Loucy (cell line): ENCODE results near the gene ZCCHC8.

Experiments used
- H2AFZ ChIP-seq: fragments of 200-600 bp; sonication (generic); 2 replicates; pipeline ENCODE4 v1.6.0; 2016; ENCODE audit warnings: antibody characterized with exemption, mild to moderate bottlenecking, low read length, moderate library complexity
- H3F3A ChIP-seq: fragments of 200-600 bp; 2 replicates; pipeline ENCODE4 v1.6.0; 2016; ENCODE audit warnings: antibody characterized with exemption, low read depth, mild to moderate bottlenecking
- H3K27me3 ChIP-seq: fragments of 200-600 bp; sonication (generic); 2 replicates; pipeline ENCODE4 v1.6.1; 2014; ENCODE audit warnings: low read length, mild to moderate bottlenecking; ENCODE audit not compliant: insufficient read depth, poor library complexity, severe bottlenecking
- H3K36me3 ChIP-seq: fragments of 200-600 bp; sonication (generic); 2 replicates; pipeline ENCODE4 v1.6.1; 2016; ENCODE audit warnings: low read length; ENCODE audit not compliant: insufficient read depth
- H3K4me1 ChIP-seq: fragments of 200-600 bp; sonication (generic); 2 replicates; pipeline ENCODE4 v1.5.1; 2014; ENCODE audit warnings: low read length, mild to moderate bottlenecking; ENCODE audit not compliant: insufficient read depth, poor library complexity, severe bottlenecking
- H3K4me2 ChIP-seq: fragments of 200-600 bp; sonication (generic); 2 replicates; pipeline ENCODE4 v1.6.0; 2014; ENCODE audit warnings: antibody characterized with exemption, low read length, low read depth, mild to moderate bottlenecking; ENCODE audit not compliant: poor library complexity, severe bottlenecking
- H3K4me3 ChIP-seq: fragments of 200-600 bp; sonication (generic); 2 replicates; pipeline ENCODE4 v1.5.1; 2014; ENCODE audit warnings: low read length, mild to moderate bottlenecking, mixed read lengths; ENCODE audit not compliant: poor library complexity, severe bottlenecking
- H3K79me2 ChIP-seq: fragments of 200-600 bp; sonication (generic); 2 replicates; pipeline ENCODE4 v1.6.1; 2014; ENCODE audit warnings: low read length; ENCODE audit not compliant: insufficient read depth
- H3K9ac ChIP-seq: fragments of 200-600 bp; sonication (generic); 2 replicates; pipeline ENCODE4 v1.6.0; 2014; ENCODE audit warnings: mild to moderate bottlenecking, low read depth, low read length, moderate library complexity; ENCODE audit not compliant: poor library complexity, severe bottlenecking
- H3K9me2 ChIP-seq: fragments of 200-600 bp; sonication (generic); replicated peaks from 2 replicates; pipeline ENCODE4 v1.6.1; 2016; ENCODE audit warnings: low read depth, low read length, mixed read lengths
- H3K9me3 ChIP-seq: fragments of 200-600 bp; sonication (generic); 2 replicates; pipeline ENCODE4 v1.6.1; 2014; ENCODE audit warnings: mild to moderate bottlenecking, antibody characterized with exemption, low read length, low read depth; ENCODE audit not compliant: insufficient read depth
- H4K20me1 ChIP-seq: fragments of 200-600 bp; sonication (generic); 2 replicates; pipeline ENCODE4 v1.6.0; 2014; ENCODE audit warnings: antibody characterized with exemption, low read length, mild to moderate bottlenecking; ENCODE audit not compliant: insufficient read depth, poor library complexity, severe bottlenecking
- EZH2phosphoT487 ChIP-seq: fragments of 200-600 bp; IDR thresholded peaks from 2 replicates; pipeline ENCODE4 v1.6.1; 2018; ENCODE audit warnings: antibody characterized with exemption, mild to moderate bottlenecking, moderate library complexity, borderline replicate concordance
- TF ChIP-seq, protein P1 (sequence below): fragments of 200-600 bp; sonication (generic); conservative IDR thresholded peaks from 2 replicates; pipeline ENCODE4 v1.5.1; 2014; ENCODE audit warnings: mild to moderate bottlenecking, antibody characterized with exemption, low read length

Gene ZCCHC8

DNA sequence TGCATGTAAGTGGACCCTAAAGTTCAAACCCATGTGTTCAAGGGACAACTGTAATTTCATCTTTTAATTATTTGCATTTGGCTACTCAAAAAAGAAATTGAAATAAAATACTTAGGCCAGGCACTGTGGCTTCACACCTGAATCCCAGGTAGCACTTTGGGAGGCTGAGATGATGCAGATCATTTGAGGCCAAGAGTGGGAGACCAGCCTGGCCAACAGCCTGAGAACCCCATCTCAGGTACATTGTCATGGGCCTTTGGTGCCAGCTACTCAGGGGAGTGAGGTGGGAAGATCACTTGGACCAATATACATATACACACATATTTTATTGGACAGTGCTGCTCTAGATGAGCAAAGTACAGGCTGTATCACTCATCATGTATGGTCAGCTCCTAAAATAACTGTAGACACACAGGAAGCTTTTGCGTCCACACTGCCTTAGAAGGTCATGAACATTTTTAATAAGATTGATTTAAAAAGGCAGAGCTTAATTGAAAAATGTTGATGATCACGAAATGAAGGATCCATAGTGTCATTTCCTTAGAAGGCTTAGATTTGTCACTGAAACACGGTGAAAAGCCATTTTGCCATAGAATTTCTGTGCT, 2.5 kb upstream of the ZCCHC8 start:
- TF ChIP-seq, protein P1, sequence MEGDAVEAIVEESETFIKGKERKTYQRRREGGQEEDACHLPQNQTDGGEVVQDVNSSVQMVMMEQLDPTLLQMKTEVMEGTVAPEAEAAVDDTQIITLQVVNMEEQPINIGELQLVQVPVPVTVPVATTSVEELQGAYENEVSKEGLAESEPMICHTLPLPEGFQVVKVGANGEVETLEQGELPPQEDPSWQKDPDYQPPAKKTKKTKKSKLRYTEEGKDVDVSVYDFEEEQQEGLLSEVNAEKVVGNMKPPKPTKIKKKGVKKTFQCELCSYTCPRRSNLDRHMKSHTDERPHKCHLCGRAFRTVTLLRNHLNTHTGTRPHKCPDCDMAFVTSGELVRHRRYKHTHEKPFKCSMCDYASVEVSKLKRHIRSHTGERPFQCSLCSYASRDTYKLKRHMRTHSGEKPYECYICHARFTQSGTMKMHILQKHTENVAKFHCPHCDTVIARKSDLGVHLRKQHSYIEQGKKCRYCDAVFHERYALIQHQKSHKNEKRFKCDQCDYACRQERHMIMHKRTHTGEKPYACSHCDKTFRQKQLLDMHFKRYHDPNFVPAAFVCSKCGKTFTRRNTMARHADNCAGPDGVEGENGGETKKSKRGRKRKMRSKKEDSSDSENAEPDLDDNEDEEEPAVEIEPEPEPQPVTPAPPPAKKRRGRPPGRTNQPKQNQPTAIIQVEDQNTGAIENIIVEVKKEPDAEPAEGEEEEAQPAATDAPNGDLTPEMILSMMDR = no peak
- no peak for TF ChIP-seq EZH2phosphoT487
- Histone ChIP-seq H4K20me1 (peaks cover 16% of the 10 kb centered on the region), H3K9me3 (no peaks in the 10 kb centered on the region), H3K79me2 (peaks cover 31% of the 10 kb centered on the region), H3F3A (peaks cover 10% of the 10 kb centered on the region; the same call in 1 of the 2 replicates), H3K4me1 (peaks cover 15% of the 10 kb centered on the region), H3K27me3 (no peaks in the 10 kb centered on the region), H3K9ac (no peak overlapping the region), H2AFZ (no peak overlapping the region), H3K36me3 (peaks cover 53% of the 10 kb centered on the region), H3K9me2 (no peaks in the 10 kb centered on the region), H3K4me2 (no peak overlapping the region), H3K4me3 (no peak overlapping the region)

DNA sequence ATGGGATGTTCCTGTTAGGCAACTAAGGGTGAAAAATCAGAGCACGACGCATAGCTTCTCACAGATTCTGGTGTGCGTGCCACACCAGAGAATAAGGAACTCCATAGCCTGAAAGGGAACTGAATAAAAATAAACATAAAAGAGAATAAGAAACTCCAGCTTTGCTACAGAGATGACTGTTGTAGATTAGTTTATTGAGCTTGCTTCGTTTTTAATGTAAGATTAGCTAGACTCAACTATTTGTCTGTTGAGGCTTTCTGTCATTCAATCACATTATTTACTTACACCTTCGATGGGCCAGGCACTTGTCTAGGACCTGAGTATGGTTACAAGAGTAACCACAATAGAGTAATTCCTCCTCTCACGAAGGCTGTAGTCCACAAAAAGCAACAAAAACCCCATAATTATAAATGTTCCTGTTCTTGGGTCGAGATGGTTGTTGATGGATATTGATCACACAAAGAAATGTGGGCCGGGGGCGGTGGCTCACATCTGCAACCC, 807 bp upstream of the ZCCHC8 start:
- Histone ChIP-seq H3F3A (peaks cover 10% of the 10 kb centered on the region; the same call in 1 of the 2 replicates), H3K4me2 (peak overlapping the region; percentile 61), H3K27me3 (no peaks in the 10 kb centered on the region), H3K9ac (no peak overlapping the region), H3K9me3 (no peaks in the 10 kb centered on the region), H3K4me1 (peaks cover 26% of the 10 kb centered on the region), H4K20me1 (peaks cover 22% of the 10 kb centered on the region), H3K9me2 (no peaks in the 10 kb centered on the region), H3K79me2 (peaks cover 40% of the 10 kb centered on the region), H2AFZ (peak overlapping the region; percentile 63), H3K36me3 (peaks cover 36% of the 10 kb centered on the region), H3K4me3 (peak overlapping the region; percentile 99)
- TF ChIP-seq, protein P1 = no peak
- TF ChIP-seq EZH2phosphoT487 = no peak

DNA sequence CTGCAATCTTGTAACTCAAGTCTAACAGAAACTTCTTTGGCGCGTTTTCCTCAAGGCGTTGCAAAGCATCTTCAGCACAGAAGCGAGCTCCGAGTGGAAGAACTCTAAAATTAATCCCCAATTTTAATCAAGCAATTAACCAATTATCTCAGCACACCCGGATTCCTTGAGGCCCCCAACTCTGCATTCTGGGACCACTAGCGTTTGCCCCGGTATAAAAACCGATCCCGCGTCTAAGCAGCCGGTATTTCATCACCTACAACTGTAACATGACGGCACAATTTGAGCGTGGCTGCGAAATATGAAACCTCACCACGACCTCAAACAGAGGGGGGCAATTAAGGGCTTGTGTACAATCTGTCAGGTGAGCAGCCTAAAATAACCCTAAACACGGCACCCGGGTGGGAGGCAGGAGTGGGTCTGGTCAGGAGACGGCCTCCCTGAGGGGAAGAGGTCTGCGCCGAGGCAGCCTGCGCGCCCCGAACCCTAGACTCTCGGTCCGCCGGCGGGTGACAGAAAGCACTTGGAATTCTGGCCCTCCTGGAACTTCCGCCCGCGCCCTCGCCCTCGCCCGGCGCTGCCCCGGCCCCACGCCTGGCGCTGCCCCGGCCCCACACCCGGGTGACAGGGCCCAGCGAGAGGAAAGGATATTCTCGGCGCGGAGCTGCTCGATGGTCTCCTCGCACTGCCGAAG, 594 bp downstream of the ZCCHC8 start:
- Histone ChIP-seq H3K4me1 (peaks cover 30% of the 10 kb centered on the region), H3K4me3 (peak overlapping the region; percentile 99), H3K9me2 (no peaks in the 10 kb centered on the region), H3K27me3 (no peaks in the 10 kb centered on the region), H3K9ac (peak overlapping the region; percentile 94), H2AFZ (peak overlapping the region; percentile 94), H3K79me2 (peaks cover 53% of the 10 kb centered on the region), H3K9me3 (no peaks in the 10 kb centered on the region), H4K20me1 (peaks cover 22% of the 10 kb centered on the region), H3F3A (peaks cover 6% of the 10 kb centered on the region; the same call in 1 of the 2 replicates), H3K36me3 (peaks cover 22% of the 10 kb centered on the region), H3K4me2 (peak overlapping the region; percentile 81)
- no peak for TF ChIP-seq EZH2phosphoT487
- TF ChIP-seq, protein P1 = no peak
